ENCODE results near the gene ENPP6. TPM values are rescaled to one million over a fixed set of nuclear protein-coding genes. Genes with fewer than 3 reads are reported as not detected.

ENPP6 gene
- total and polyA plus RNA-seq, 2 donors (not counting 1 experiment from before 2014, with no cell fraction given) = 0.01 TPM; not detected in 1

DNA sequence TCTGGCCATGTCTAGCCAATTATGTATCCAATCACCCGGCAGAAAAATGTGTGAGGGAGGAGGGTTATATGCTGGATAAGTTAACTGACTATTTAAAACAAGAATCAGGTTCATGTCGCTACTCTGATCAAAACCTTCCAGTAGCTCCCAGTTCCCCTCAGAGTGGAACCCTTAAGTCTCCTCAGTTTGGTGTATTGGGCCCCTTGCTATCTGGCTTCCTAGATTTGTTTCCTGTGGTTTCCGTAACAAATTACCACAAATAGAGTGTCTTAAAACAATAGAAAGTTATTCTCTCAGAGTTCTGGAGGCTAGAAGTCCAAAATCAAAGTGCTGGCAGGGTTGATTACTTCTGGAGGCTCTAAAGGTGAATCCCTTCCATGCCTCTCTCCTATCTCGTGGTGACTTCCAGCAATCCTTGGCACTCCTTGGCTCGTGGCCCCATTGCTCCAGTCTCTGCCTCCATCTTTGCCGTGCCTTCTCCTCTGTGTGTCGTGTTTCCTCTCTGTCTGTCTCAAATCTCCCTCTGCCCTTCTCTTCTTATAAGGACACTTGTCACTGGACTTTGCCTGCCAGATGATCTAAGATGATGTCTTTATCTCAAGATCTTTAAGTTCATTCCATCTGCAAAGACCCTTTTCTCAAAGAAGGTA lies 10.5 kb upstream of the ENPP6 start:
- H2AFZ ChIP-seq (ENCODE audit: insufficient read depth, low read depth, low read length, poor library complexity, severe bottlenecking) = no peak overlapping the region
- intact Hi-C loops (cut with micrococcal nuclease) = no loop called here
- H3K4me1 ChIP-seq (ENCODE audit: control insufficient read depth in 2 of 2, insufficient read depth in 2 of 2, low read length in 2 of 2) = peaks cover 8% of the 10 kb centered on the region in 2 donors
- TF ChIP-seq CTCF (IDR thresholded peaks at IDR 0.05) = no peak
- TF ChIP-seq EZH2 (IDR thresholded peaks at IDR 0.05; ENCODE audit: borderline replicate concordance, insufficient read depth, low read depth, low read length, poor library complexity, severe bottlenecking) = no peak
- no peak overlapping the region for H3K27ac Mint-ChIP-seq
- ChIA-PET CTCF (interaction anchor here (1.2 kb wide), 1 partner anchor 24 kb away, joined by 3 read pairs; no protein-coding TSS in a partner anchor), POLR2A (no interaction called here)
- H3K27me3 Mint-ChIP-seq = peaks cover 48% of the 10 kb centered on the region
- no peaks in the 10 kb centered on the region for H3K9me3 Mint-ChIP-seq (ENCODE audit: insufficient read depth)
- H3K79me2 ChIP-seq (ENCODE audit: control insufficient read depth, insufficient read depth, low read length) = no peaks in the 10 kb centered on the region
- no peaks in the 10 kb centered on the region for H3K36me3 ChIP-seq (replicated peaks in 1 of 2; ENCODE audit: control extremely low read depth in 1 of 2, control insufficient read depth in 1 of 2, extremely low read depth in 1 of 2, insufficient read depth in 2 of 2, low read length in 1 of 2)
- no peaks in the 10 kb centered on the region for H4K20me1 ChIP-seq (ENCODE audit: control insufficient read depth, insufficient read depth, low read length, poor library complexity, severe bottlenecking)
- peaks cover 7% of the 10 kb centered on the region for H3K4me1 Mint-ChIP-seq
- peaks cover 0 to 26% (median 10%) of the 10 kb centered on the region in 4 experiments for H3K27me3 ChIP-seq (replicated peaks in 1 of 4; ENCODE audit: control extremely low read depth in 1 of 4, control insufficient read depth in 3 of 4, insufficient read depth in 4 of 4, low read length in 3 of 4)
- H3K4me3 Mint-ChIP-seq = no peak overlapping the region
- no peak overlapping the region for H3K9ac ChIP-seq (ENCODE audit: low read length)
- 74% methylated on average over 4 of the region's 7 CpGs for WGBS (ENCODE audit: insufficient coverage)
- no peak overlapping the region for H3K4me3 ChIP-seq (ENCODE audit: control extremely low read depth in 1 of 5, extremely low read depth in 1 of 5, insufficient read depth in 1 of 5, low read depth in 2 of 5, low read length in 4 of 5)
- H3K27ac ChIP-seq (ENCODE audit: low read length in 2 of 2) = no peak overlapping the region
- ATAC-seq (ENCODE audit: low read depth) = no peak
- no peak overlapping the region for H3K4me2 ChIP-seq (replicated peaks; ENCODE audit: low read depth, low read length, poor library complexity, severe bottlenecking)
- H3K9me3 ChIP-seq (ENCODE audit: control extremely low read depth in 1 of 3, control insufficient read depth in 2 of 3, insufficient read depth in 1 of 3, low read length in 2 of 3) = peaks cover 0 to 3% (median 0%) of the 10 kb centered on the region in 3 donors
- no peak for DNase-seq

DNA sequence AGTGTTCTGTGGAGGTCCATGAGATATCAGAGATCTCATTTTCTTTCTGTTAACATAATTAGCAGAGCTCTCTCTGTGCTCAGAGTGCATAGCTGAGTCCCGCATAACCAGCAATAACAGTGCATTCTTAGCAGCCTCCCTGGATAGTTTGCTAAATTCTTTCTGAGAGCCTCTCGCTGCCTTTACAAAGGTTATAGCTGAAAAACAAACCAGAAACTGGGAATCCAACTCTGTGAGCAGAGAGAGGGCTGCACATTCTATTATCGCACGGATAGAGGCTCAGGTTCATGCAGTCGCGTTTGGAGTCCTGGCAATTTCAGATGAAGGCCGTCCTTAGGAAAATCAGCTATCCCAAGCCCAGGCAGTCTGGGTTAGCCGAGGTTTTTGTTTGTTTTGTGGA lies 1.2 kb downstream of the ENPP6 start:
- no peak overlapping the region for H3K4me3 Mint-ChIP-seq
- TF ChIP-seq EZH2 (IDR thresholded peaks at IDR 0.05; ENCODE audit: borderline replicate concordance, insufficient read depth, low read depth, low read length, poor library complexity, severe bottlenecking) (no peak), CTCF (IDR thresholded peaks at IDR 0.05) (no peak)
- no peaks in the 10 kb centered on the region for H3K4me1 Mint-ChIP-seq
- CTCF ChIA-PET = no interaction called here
- Histone ChIP-seq H3K4me2 (replicated peaks; ENCODE audit: low read depth, low read length, poor library complexity, severe bottlenecking) (no peak overlapping the region), H4K20me1 (ENCODE audit: control insufficient read depth, insufficient read depth, low read length, poor library complexity, severe bottlenecking) (no peaks in the 10 kb centered on the region), H3K9me3 (ENCODE audit: control extremely low read depth in 1 of 3, control insufficient read depth in 2 of 3, insufficient read depth in 1 of 3, low read length in 2 of 3) (peaks cover 0 to 2% (median 0%) of the 10 kb centered on the region in 3 donors), H3K36me3 (replicated peaks in 1 of 2; ENCODE audit: control extremely low read depth in 1 of 2, control insufficient read depth in 1 of 2, extremely low read depth in 1 of 2, insufficient read depth in 2 of 2, low read length in 1 of 2) (no peaks in the 10 kb centered on the region), H2AFZ (ENCODE audit: insufficient read depth, low read depth, low read length, poor library complexity, severe bottlenecking) (no peak overlapping the region), H3K27ac (ENCODE audit: low read length in 2 of 2) (no peak overlapping the region), H3K27me3 (replicated peaks in 1 of 4; ENCODE audit: control extremely low read depth in 1 of 4, control insufficient read depth in 3 of 4, insufficient read depth in 4 of 4, low read length in 3 of 4) (peaks cover 0 to 15% (median 6%) of the 10 kb centered on the region in 4 experiments), H3K9ac (ENCODE audit: low read length) (no peak overlapping the region), H3K4me1 (ENCODE audit: control insufficient read depth in 2 of 2, insufficient read depth in 2 of 2, low read length in 2 of 2) (no peaks in the 10 kb centered on the region), H3K79me2 (ENCODE audit: control insufficient read depth, insufficient read depth, low read length) (no peaks in the 10 kb centered on the region), H3K4me3 (ENCODE audit: control extremely low read depth in 1 of 5, extremely low read depth in 1 of 5, insufficient read depth in 1 of 5, low read depth in 2 of 5, low read length in 4 of 5) (no peak overlapping the region)
- intact Hi-C loops (cut with micrococcal nuclease) = no loop called here
- no peak for DNase-seq
- H3K27ac Mint-ChIP-seq = no peak overlapping the region
- WGBS (ENCODE audit: insufficient coverage) = 91% methylated on average over 8 of the region's 8 CpGs
- POLR2A ChIA-PET = no interaction called here
- ATAC-seq (ENCODE audit: low read depth) = no peak
- no peaks in the 10 kb centered on the region for H3K9me3 Mint-ChIP-seq (ENCODE audit: insufficient read depth)
- peaks cover 32% of the 10 kb centered on the region for H3K27me3 Mint-ChIP-seq
